HG03060 (cell line): ENCODE measurements around the gene NT5DC3.
"Not testable (repeated sequence)": the region's sequence is repeated elsewhere in the genome, so short reads cannot be mapped to it uniquely, and the experiment has no call there.

Experiments
- ATAC-seq: cut with Tn5 transposase; IDR thresholded peaks from one replicate; pipeline ENCODE4 v1.9.1; 2021; ENCODE audit warnings: low read depth, moderate number of reproducible peaks; ENCODE audit not compliant: unreplicated experiment

The NT5DC3 gene

DNA sequence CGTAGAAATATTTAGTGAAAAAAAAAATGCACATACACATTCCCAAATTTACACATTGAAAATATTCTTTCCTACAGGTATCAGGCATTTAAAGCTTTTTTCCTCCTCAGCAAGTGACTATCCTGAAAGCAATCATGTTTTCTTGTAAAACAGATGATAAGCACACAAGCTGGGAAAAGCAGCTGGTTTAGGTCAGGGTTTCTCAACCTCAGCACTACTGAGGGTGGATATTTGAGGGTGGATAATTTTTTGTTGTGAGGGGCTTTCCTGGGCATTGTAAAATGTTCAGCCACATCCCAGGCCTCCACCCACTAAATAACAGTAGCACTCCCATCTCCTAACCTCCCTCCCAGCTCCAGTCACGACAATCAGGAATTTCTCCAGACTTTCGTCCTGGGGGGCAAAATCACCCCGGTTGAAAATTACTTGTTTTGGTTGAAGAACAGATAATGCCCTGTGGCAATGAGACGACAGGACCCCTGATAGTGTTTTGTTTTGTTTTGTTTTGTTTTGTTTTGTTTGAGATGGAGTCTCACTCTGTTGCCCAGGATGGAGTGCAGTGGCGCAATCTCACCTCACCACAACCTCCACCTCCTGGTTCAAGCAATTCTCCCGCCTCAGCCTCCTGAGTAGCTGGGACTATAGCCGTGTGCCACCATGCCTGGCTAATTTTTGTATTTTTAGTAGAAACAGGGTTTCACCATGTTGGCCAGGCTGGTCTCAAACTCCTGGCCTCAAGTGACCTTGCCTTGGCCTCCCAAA lies 15.0 kb upstream of the NT5DC3 start:
- ATAC-seq: no peak

DNA sequence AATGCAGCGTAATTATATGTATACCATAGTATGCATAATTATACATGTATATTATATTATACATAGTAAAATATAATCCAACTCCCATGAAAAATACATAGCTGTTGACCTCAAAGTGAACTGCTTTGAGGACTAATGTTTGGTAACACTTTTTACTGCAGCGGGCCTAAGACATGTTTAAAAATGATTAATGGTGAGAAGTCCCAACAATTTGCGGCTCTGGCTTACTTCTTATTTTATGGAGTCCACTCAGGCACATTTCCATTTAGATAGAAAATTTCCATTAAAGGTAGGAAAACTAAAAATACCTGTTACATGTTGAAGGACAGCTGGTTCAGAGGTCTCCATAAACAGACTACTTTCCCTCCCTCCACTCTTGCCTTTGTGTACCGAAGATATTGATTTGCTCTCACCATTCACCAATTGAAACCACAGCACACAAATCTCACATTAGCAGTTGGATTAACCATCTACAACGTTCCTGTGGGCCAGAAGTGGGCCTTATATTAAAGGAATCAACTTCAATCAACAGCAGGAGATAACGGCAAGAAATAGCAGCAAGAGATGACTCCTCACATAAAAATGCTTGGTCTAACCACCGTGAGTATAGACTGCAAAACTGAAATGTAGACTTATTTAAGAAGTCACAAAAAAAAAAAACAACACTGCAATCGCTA lies 14.1 kb upstream of the NT5DC3 start:
- ATAC-seq: no peak

- ATAC-seq: no peak
Measured at GRCh38 chr12:103854372-103854973, 13.4 kb upstream of the NT5DC3 start.

GRCh38 chr12:103852498-103852997 lies 11.5 kb upstream of the NT5DC3 start:
- no peak for ATAC-seq

GRCh38 chr12:103851127-103851526 lies 10.1 kb upstream of the NT5DC3 start:
- no peak for ATAC-seq

- ATAC-seq: no peak
Measured at GRCh38 chr12:103850429-103850828, 9.4 kb upstream of the NT5DC3 start.

GRCh38 chr12:103848917-103849491 lies 8.0 kb upstream of the NT5DC3 start:
- no peak for ATAC-seq

DNA sequence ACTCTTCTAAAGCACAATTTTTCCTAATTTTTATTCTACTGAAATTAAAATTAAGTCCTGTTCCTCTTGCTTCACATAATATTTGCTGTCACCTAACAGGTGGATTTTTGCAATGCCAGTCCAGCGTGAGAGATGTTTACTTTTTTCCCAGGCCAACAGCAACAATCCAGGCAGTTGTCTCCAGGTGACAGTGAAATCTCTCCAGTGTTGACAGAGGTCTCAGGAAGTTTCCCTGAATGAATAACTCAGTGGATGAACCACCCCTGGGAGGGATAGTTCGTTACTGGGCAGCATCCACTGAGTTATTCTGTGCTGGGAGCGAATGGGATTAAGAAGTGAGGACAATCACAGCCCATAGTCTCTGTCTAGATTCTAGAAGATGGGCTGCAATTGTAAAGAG lies 7.1 kb upstream of the NT5DC3 start:
- ATAC-seq: no peak

- no peak for ATAC-seq
Measured at GRCh38 chr12:103846415-103846814, 5.4 kb upstream of the NT5DC3 start.

GRCh38 chr12:103844305-103844704 lies 3.3 kb upstream of the NT5DC3 start:
- ATAC-seq: no peak

DNA sequence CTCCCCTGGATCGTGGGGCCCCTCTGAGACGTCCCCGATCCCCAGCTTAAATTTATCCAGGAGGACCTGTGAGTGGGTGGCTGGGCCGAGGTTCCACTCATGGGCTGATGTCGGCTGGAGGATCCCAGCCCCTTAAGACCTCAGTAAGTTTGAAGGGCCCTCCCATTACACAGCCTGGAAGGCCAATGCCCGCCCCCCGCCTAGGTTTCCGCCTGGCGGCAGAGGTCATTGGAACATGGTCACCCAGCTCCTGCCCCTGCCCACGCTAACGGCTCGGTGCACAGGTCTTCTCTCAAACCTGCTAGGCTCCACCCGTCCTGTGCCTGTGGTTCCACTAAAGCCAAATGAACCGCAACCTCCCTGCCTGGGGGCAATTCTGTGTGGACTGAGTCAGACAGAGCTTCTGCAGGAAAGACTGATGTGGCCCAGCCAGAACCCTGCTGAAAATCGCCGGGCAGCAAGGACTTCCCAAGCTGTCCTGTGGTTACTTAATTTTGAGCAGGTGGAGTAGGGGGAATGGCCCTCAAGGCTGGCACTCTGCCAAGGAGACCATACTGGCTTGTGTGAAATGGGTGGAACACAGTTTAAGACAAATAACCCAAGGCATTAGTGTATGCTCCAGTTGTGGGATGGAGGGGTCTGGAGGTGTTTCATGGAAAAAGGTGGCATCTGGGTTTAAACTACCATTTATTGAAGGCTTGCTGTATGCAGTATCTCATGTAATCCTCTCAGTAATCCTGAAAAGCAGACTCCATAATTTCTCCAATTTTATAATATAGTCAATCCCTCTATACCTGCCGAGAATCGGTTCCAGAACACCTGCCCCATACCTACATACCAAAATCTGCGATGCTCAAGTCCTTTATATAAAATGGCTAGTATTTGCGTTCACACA lies 903 bp upstream of the NT5DC3 start:
- ATAC-seq: no peak

GRCh38 chr12:103840462-103840875 lies 565 bp downstream of the NT5DC3 start:
- ATAC-seq: peak; percentile 23

GRCh38 chr12:103839609-103840461 lies 1.2 kb downstream of the NT5DC3 start:
- ATAC-seq: no peak

GRCh38 chr12:103839103-103839502 lies 1.9 kb downstream of the NT5DC3 start:
- no peak for ATAC-seq

DNA sequence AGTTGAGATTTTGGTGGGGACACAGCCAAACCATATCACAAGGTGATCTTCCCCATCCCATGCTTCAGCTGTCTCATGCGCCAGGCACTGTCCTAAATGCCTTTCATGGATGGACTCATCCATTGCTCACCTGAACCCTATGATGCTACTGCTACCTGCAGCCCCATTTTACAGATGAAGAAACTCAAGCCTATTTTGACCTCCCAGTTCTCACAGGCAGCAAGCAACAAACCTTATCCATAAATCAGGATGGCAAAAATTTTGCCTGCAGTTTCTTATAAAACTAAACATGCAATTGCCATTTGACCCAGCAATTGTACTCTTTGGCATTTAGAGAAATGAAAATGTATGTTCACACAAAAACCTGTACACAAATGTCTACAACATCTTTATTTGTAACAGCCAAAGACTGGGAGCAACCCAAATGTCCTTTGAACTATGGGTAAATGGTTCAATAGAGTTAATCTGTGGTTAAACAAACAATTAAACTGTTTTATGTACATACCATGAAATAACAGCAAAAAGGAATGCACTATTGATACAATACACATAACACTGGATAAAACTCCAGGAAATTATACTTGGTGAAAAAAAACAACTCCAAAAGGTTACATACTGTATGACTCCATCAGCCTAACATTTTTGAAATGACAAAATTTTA lies 2.6 kb downstream of the NT5DC3 start:
- no peak for ATAC-seq

GRCh38 chr12:103836345-103836744 lies 4.7 kb downstream of the NT5DC3 start:
- ATAC-seq: no peak

DNA sequence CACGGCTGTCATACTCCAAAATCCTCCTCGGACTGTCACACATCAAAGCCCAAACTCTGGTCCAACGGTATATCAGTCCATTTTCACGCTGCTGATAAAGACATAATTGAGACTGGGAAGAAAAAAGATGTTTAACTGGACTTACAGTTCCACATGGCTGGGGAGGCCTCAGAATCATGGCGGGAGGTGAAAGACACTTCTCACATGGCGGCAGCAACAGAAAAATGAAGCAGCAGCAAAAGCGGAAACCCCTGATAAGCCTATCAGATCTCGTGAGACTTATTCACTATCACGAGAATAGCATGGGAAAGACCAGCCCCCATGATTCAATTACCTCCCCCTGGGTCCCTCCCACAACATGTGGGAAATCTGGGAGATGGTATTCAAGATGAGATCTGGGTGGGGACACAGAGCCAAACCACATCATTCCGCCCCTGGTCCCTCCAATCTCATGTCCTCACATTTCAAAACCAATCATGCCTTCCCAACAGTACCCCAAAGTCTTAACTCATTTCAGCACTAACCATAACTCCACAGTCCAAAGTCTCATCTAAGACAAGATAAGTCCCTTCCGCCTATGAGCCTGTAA lies 5.2 kb downstream of the NT5DC3 start:
- ATAC-seq: not testable (repeated sequence)

DNA sequence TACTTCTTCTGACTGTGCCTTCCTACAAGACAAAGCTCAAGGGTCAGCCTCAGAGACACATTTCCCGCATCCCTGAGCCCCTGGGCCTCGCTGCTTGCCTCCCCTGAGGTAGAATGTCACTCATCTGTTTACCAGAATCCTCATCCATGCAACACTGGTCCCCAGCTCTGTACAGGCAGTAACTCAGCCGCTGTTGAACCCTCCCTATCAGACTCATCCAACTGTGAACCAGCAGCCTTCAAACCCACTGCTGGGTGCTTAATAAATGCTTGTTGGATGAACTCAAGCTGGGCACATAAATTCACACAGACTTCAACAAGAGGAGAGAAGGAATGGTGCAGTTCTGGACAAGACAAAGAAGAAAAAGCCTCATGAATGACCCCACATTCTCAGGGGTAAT lies 6.1 kb downstream of the NT5DC3 start:
- no peak for ATAC-seq
